ENCODE data around the gene CLSTN1. TPM values are rescaled to one million over a fixed set of nuclear protein-coding genes. Genes with fewer than 3 reads are reported as not detected.
A peak's percentile ranks its signal among the peaks of the same experiment; 100 is the strongest.

Gene CLSTN1
- total and polyA plus RNA-seq, 2 donors (not counting 1 experiment from before 2014, with no cell fraction given): 34.9 to 81.4 TPM

DNA sequence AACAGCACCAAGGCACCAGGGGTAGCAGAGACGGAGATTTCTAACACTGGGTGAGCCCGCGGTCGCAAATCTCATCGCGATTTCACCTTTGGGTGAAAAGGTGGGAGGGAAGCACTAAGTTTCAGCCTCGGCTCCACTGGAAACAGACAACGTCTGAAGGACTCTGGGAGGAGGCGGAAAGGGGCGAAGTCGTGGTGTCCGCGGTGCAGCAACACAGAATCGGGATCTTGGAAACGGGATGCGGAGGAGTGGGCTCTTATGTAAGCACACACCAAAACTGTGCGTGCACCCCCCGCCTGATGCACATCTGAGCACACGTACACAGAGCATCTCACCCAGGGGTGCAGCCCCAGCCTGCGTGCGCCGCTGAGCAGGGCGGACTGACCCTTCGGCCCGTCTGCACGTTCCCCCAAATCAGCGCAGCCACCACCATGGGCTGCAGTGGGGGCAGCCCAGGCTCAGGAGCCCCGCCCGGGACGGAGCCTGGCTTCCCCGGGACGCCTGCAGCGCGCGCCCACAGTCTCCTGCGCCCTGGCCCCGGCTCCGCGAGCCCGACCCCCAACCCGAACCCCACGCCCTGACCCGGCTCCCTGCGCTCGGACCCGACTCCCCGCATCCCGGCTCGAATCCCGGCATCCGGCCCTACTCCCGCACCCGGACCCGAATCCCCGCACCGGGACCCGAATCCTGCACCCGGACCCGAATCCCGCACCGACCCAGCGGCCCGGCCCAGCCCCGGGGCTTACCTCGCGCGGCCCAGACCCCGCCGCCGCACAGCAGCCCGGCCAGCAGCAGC, 670 bp downstream of the CLSTN1 start:
- Histone ChIP-seq H4K20me1 (ENCODE audit: control insufficient read depth, insufficient read depth, low read length, poor library complexity, severe bottlenecking) (peaks cover 32% of the 10 kb centered on the region), H2AFZ (ENCODE audit: insufficient read depth, low read depth, low read length, poor library complexity, severe bottlenecking) (peak overlapping the region; percentile 98), H3K4me3 (ENCODE audit: control extremely low read depth in 1 of 5, extremely low read depth in 1 of 5, insufficient read depth in 1 of 5, low read depth in 2 of 5, low read length in 4 of 5) (peak overlapping the region; percentile 71 to 86 (median 77)), H3K27me3 (replicated peaks in 1 of 4; ENCODE audit: control extremely low read depth in 1 of 4, control insufficient read depth in 3 of 4, insufficient read depth in 4 of 4, low read length in 3 of 4) (no peaks in the 10 kb centered on the region), H3K27ac (ENCODE audit: low read length in 2 of 2) (peak overlapping the region in 1 of 2 donors; percentile 34), H3K9me3 (ENCODE audit: control extremely low read depth in 1 of 3, control insufficient read depth in 2 of 3, insufficient read depth in 1 of 3, low read length in 2 of 3) (peaks cover 0 to 5% (median 0%) of the 10 kb centered on the region in 3 donors), H3K4me1 (ENCODE audit: control insufficient read depth in 2 of 2, insufficient read depth in 2 of 2, low read length in 2 of 2) (peaks cover 38 to 39% of the 10 kb centered on the region in 2 donors), H3K4me2 (replicated peaks; ENCODE audit: low read depth, low read length, poor library complexity, severe bottlenecking) (peak overlapping the region; percentile 97), H3K79me2 (ENCODE audit: control insufficient read depth, insufficient read depth, low read length) (peaks cover 39% of the 10 kb centered on the region), H3K9ac (ENCODE audit: low read length) (peak overlapping the region; percentile 77), H3K36me3 (replicated peaks in 1 of 2; ENCODE audit: control extremely low read depth in 1 of 2, control insufficient read depth in 1 of 2, extremely low read depth in 1 of 2, insufficient read depth in 2 of 2, low read length in 1 of 2) (no peaks in the 10 kb centered on the region)
- DNase-seq (peak; percentile 47), ATAC-seq (ENCODE audit: low read depth) (no peak)
- WGBS (ENCODE audit: insufficient coverage): under 1% methylated on average over 69 of the region's 71 CpGs
- intact Hi-C loops (cut with micrococcal nuclease): loop anchor here (2.0 to 5.0 kb wide), 2 partner anchors 38 to 44 kb away; no protein-coding TSS in a partner anchor
- Mint-ChIP-seq H3K27me3 (no peaks in the 10 kb centered on the region), H3K4me3 (peak overlapping the region; percentile 95), H3K27ac (peak overlapping the region; percentile 94), H3K9me3 (ENCODE audit: insufficient read depth) (no peaks in the 10 kb centered on the region), H3K4me1 (peaks cover 44% of the 10 kb centered on the region)
- no peak for TF ChIP-seq EZH2 (IDR thresholded peaks at IDR 0.05; ENCODE audit: borderline replicate concordance, insufficient read depth, low read depth, low read length, poor library complexity, severe bottlenecking)
- TF ChIP-seq, protein P1, sequence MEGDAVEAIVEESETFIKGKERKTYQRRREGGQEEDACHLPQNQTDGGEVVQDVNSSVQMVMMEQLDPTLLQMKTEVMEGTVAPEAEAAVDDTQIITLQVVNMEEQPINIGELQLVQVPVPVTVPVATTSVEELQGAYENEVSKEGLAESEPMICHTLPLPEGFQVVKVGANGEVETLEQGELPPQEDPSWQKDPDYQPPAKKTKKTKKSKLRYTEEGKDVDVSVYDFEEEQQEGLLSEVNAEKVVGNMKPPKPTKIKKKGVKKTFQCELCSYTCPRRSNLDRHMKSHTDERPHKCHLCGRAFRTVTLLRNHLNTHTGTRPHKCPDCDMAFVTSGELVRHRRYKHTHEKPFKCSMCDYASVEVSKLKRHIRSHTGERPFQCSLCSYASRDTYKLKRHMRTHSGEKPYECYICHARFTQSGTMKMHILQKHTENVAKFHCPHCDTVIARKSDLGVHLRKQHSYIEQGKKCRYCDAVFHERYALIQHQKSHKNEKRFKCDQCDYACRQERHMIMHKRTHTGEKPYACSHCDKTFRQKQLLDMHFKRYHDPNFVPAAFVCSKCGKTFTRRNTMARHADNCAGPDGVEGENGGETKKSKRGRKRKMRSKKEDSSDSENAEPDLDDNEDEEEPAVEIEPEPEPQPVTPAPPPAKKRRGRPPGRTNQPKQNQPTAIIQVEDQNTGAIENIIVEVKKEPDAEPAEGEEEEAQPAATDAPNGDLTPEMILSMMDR (IDR thresholded peaks at IDR 0.05): no peak
- ChIA-PET CTCF (interaction anchor here (1.0 to 1.1 kb wide), 3 partner anchors 27 to 197 kb away, joined by 3 to 4 read pairs (median 3); no protein-coding TSS in a partner anchor), POLR2A (interaction anchor here (0.7 kb wide), 1 partner anchor 179 kb away, joined by 7 read pairs; no protein-coding TSS in a partner anchor)

DNA sequence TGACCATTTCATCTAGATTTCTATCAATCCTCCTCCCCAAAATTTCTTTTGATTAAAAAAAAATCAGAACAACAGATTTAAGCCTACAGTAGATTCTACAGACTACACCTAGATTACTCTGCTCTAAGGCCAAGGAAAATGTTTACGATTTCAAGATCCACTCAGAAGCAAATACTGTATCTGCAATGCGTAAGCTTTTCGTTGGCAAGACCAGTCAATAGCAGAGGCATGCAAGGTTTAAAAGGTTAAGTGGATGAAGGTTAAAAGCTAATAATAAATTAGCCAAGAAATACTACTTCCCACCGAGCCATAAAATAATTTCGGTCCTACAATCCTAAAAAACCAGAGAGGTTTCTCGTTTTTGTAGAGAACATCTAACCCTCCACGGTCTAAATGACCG, 1.3 kb downstream of the CLSTN1 start:
- Histone ChIP-seq H4K20me1 (ENCODE audit: control insufficient read depth, insufficient read depth, low read length, poor library complexity, severe bottlenecking) (peaks cover 32% of the 10 kb centered on the region), H2AFZ (ENCODE audit: insufficient read depth, low read depth, low read length, poor library complexity, severe bottlenecking) (peak overlapping the region; percentile 98), H3K27me3 (replicated peaks in 1 of 4; ENCODE audit: control extremely low read depth in 1 of 4, control insufficient read depth in 3 of 4, insufficient read depth in 4 of 4, low read length in 3 of 4) (no peaks in the 10 kb centered on the region), H3K79me2 (ENCODE audit: control insufficient read depth, insufficient read depth, low read length) (peaks cover 45% of the 10 kb centered on the region), H3K4me2 (replicated peaks; ENCODE audit: low read depth, low read length, poor library complexity, severe bottlenecking) (peak overlapping the region; percentile 97), H3K9ac (ENCODE audit: low read length) (peak overlapping the region; percentile 77), H3K9me3 (ENCODE audit: control extremely low read depth in 1 of 3, control insufficient read depth in 2 of 3, insufficient read depth in 1 of 3, low read length in 2 of 3) (peaks cover 0 to 5% (median 0%) of the 10 kb centered on the region in 3 donors), H3K36me3 (replicated peaks in 1 of 2; ENCODE audit: control extremely low read depth in 1 of 2, control insufficient read depth in 1 of 2, extremely low read depth in 1 of 2, insufficient read depth in 2 of 2, low read length in 1 of 2) (no peaks in the 10 kb centered on the region), H3K4me1 (ENCODE audit: control insufficient read depth in 2 of 2, insufficient read depth in 2 of 2, low read length in 2 of 2) (peaks cover 38 to 39% of the 10 kb centered on the region in 2 donors), H3K4me3 (ENCODE audit: control extremely low read depth in 1 of 5, extremely low read depth in 1 of 5, insufficient read depth in 1 of 5, low read depth in 2 of 5, low read length in 4 of 5) (peak overlapping the region; percentile 71 to 86 (median 77)), H3K27ac (ENCODE audit: low read length in 2 of 2) (no peak overlapping the region)
- no peak for TF ChIP-seq EZH2 (IDR thresholded peaks at IDR 0.05; ENCODE audit: borderline replicate concordance, insufficient read depth, low read depth, low read length, poor library complexity, severe bottlenecking)
- TF ChIP-seq, protein P1 (IDR thresholded peaks at IDR 0.05): no peak
- Mint-ChIP-seq H3K9me3 (ENCODE audit: insufficient read depth) (no peaks in the 10 kb centered on the region), H3K27ac (peak overlapping the region; percentile 94), H3K4me3 (peak overlapping the region; percentile 95), H3K27me3 (no peaks in the 10 kb centered on the region), H3K4me1 (peaks cover 44% of the 10 kb centered on the region)
- DNase-seq (no peak), ATAC-seq (ENCODE audit: low read depth) (no peak)
- WGBS (ENCODE audit: insufficient coverage): 0% methylated on average over 4 of the region's 8 CpGs
- ChIA-PET CTCF (interaction anchor here (0.5 to 1.1 kb wide), 2 partner anchors 20 to 38 kb away, joined by 3 read pairs; no protein-coding TSS in a partner anchor), POLR2A (no interaction called here)
- intact Hi-C loops (cut with micrococcal nuclease): loop anchor here (2.0 to 5.0 kb wide), 2 partner anchors 38 to 45 kb away; no protein-coding TSS in a partner anchor

All from B cell (primary cell).